Hypothalamus (tissue), 51 donors: ENCODE results near the gene NEMF.
"Not testable (repeated sequence)": the region's sequence is repeated elsewhere in the genome, so short reads cannot be mapped to it uniquely, and the experiment has no call there.

Source experiments
- DNase-seq, 51 donors: peaks; one replicate each; lab custom pipeline; 2025; lab: John Stamatoyannopoulos, UW

Gene NEMF

GRCh38 chr14:49879646-49880204 is 27.1 kb upstream of the NEMF start:
- no peak for DNase-seq

GRCh38 chr14:49876563-49877127 is 24.1 kb upstream of the NEMF start:
- DNase-seq = no peak

GRCh38 chr14:49875640-49876198 is 23.1 kb upstream of the NEMF start:
- no peak for DNase-seq

GRCh38 chr14:49873548-49873947 is 21.0 kb upstream of the NEMF start:
- not testable (repeated sequence) for DNase-seq

GRCh38 chr14:49870908-49871307 is 18.3 kb upstream of the NEMF start:
- DNase-seq = no peak

- no peak for DNase-seq
Observed at GRCh38 chr14:49868720-49869114, 16.1 kb upstream of the NEMF start.

- peak; percentile 47 to 99 (median 90) for DNase-seq
Observed at GRCh38 chr14:49867831-49868719, 15.5 kb upstream of the NEMF start.

- DNase-seq = peak in 38 of 51 donors; percentile 1 to 70 (median 34)
Observed at GRCh38 chr14:49865431-49865859, 12.9 kb upstream of the NEMF start.

GRCh38 chr14:49863487-49864281 is 11.1 kb upstream of the NEMF start:
- peak in 3 of 51 donors; percentile 3 to 61 (median 26) for DNase-seq

GRCh38 chr14:49862089-49862673 is 9.6 kb upstream of the NEMF start:
- peak in 48 of 51 donors; percentile 23 to 92 (median 70) for DNase-seq

GRCh38 chr14:49861699-49862088 is 9.1 kb upstream of the NEMF start:
- peak in 35 of 51 donors; percentile 10 to 85 (median 41) for DNase-seq

- DNase-seq = no peak
Observed at GRCh38 chr14:49860988-49861698, 8.6 kb upstream of the NEMF start.

- no peak for DNase-seq
Observed at GRCh38 chr14:49858383-49858782, 5.8 kb upstream of the NEMF start.

- DNase-seq = no peak
Observed at GRCh38 chr14:49857427-49858003, 4.9 kb upstream of the NEMF start.

- DNase-seq = peak in 34 of 51 donors; percentile 5 to 62 (median 36)
Observed at GRCh38 chr14:49853572-49854375, 1.2 kb upstream of the NEMF start.

GRCh38 chr14:49853158-49853477 is 530 bp upstream of the NEMF start:
- peak in 1 of 51 donors; percentile 34 for DNase-seq

GRCh38 chr14:49851813-49852212 is 775 bp downstream of the NEMF start:
- no peak for DNase-seq

GRCh38 chr14:49849213-49849847 is 3.3 kb downstream of the NEMF start:
- DNase-seq = no peak
